HG02938 (cell line): Measurements from ENCODE around the gene SNCG.
"Not testable (repeated sequence)": the region's sequence is repeated elsewhere in the genome, so short reads cannot be mapped to it uniquely, and the experiment has no call there.

ENCODE experiments used
- ATAC-seq: cut with Tn5 transposase; IDR thresholded peaks from one replicate; pipeline ENCODE4 v1.9.1; 2021; ENCODE audit warnings: mild to moderate bottlenecking, moderate library complexity; ENCODE audit not compliant: unreplicated experiment

SNCG gene

DNA sequence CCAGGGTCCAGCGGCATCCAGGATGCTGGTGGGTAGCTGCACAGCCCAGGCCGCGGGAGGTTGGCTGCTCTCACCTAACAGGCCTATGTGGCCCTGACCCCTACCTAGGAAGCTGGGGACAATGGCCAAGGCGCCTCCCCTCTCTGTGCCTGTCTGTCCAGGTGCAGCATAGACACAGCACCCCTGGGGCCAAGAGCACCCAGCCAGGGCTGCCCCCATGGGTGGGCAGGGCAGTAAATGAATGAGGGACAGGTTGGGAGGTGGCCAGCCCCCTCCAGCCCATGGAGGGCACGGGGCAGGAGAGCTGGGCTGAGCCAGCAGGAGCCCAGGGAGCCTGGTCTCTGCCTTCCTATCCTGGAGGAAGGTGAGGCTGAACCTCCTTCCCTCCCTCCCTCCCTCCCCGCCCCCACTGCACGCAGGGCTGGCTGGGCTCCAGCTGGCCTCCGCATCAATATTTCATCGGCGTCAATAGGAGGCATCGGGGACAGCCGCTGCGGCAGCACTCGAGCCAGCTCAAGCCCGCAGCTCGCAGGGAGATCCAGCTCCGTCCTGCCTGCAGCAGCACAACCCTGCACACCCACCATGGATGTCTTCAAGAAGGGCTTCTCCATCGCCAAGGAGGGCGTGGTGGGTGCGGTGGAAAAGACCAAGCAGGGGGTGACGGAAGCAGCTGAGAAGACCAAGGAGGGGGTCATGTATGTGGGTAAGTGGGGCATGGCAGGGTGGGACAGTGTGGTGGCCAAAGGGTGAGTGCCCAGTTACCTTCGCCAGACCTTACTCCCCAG, at the start of gene SNCG:
SNCG (plus strand) TSS at position 484 of the 785 bp plus-strand sequence; CDS start at position 583, 99 bp downstream.
- no peak for ATAC-seq

DNA sequence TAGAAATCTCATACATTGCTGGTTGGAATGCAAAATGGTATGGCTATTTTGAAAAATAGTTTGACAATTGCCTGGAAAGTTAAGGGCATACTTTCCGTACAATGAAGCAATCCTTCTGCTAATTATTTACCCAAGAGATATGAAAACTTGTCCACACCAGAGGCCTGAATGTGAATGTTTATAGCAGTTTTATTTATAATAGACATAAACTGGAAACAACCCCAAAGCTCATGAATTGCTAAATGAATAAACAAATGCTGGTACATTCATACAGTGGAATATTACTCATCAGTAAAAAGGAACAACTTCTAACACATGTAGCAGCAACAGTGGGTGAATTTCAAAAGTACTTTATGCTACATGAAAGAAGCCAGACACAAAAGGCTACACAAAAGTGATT, 43.7 kb upstream of the SNCG start:
- ATAC-seq, result no peak

DNA sequence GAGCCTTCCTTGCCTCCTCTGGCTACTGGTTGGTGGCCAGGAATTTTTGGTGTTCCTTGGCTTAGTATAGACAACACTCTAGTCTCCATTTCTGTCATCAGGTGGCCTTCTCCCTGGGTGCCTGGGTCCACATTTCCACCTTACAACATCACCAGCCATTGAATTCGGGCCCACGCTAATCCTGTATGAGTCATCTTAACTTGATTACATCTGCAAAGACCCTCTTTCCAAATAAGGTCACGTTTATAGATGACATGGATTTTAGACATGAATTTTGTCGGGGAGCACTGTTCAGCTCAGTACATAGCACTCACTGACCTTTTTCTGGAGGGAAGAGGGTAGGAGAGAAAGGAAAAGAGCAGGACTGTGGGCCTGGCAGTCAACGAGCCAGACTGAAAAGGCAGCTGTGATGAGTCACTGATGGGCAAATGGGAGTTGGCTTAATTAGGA, 40.4 kb upstream of the SNCG start:
- no peak for ATAC-seq

DNA sequence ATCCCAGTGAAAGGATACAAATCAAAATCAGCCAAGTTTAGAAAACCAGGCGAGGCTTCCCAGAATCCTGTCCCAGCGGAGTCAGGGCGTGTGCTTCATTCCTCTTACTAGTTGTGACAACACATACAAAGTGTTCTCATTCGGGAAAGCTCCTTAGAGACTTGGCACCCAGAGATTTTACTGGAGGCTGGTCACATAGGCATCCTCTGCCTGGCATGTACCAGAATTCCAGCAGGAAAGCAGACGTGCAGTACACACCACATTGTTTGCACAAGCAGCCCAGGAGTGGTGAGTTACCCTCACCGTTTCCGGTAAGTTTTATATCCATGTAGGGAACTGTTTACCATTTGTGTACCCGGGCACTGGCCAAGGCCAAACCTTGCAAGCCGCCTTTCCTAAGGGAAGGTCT, 35.8 kb upstream of the SNCG start:
- no peak for ATAC-seq

DNA sequence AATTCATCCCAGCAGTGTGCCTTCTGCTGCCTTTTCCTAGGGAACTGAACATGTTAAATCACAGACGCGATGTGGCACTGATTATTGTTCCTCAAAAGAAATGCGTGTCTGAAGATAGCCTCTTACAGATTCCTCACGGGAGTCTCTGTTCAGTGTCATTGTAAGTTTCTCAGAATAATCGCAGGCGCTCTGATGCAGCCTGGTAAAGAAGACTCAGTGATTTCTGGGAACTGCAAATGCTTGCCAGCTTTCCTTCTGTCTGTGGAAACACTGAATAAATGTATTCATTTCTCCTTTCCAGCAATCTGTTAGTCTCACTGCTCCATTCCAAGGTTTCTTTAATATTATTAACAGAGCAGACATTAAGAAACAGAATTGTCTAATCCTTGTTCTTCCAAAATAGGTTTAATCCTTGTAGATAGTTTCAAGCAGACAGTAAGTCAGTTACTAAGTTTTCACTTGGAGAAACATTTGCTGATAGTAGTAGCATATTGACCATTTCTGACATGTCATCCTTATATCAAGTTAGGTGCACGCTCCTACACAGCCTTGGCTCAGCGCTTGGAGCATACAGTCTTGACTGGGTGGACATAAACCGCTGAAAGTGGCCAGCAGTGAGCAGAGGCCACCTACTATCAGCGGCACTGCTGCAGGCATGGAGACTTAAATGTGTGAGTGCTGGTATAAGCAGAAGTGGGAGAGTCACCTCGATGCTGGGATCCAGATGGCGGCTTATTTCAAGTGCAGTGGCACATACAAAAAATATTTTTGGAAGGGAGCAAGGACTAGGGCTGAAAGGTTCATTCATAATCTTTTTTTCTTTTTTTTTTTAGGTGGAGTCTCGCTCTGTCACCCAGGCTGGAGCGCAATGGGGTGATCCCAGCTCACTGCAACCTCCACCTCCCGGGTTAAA, 28.7 kb upstream of the SNCG start:
- ATAC-seq, result no peak

DNA sequence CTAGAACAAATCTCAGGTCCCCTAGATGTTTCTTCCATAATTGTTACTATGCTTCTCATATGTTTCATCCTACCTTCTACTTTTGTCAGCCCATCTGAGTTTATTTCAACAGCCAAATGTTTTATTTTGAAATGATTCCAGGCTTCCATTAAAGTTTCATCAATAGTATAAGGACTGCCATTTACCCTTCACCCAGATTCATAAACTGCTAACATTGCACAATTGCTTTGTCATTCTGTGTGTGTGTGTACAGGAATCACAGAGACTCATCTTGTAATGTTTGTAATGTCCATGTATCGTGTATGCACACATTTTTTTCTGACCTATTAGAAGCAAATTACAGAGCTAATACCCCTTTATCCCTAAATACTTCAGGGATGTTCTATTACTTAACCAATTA, 26.5 kb upstream of the SNCG start:
- ATAC-seq, result no peak

DNA sequence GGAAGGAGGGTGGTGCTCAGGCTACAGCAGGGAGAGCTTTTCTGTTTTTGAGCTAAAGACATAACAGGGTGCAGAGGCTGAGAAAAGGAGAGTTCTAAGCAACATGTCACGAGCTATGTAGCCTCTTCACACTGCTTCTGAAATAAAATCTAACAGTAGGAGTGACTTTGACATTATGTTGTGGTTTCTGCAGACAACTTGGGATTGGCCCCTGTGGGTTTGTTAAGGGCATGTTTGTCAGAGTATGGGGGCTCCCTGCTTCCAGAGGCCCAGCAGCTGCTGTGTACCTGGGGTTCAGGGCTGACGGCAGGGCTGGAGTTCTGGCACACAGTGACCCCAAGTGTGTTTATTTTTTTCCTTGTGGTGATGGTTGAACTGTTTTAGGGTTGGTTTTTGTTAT, 25.7 kb upstream of the SNCG start:
- no peak for ATAC-seq

DNA sequence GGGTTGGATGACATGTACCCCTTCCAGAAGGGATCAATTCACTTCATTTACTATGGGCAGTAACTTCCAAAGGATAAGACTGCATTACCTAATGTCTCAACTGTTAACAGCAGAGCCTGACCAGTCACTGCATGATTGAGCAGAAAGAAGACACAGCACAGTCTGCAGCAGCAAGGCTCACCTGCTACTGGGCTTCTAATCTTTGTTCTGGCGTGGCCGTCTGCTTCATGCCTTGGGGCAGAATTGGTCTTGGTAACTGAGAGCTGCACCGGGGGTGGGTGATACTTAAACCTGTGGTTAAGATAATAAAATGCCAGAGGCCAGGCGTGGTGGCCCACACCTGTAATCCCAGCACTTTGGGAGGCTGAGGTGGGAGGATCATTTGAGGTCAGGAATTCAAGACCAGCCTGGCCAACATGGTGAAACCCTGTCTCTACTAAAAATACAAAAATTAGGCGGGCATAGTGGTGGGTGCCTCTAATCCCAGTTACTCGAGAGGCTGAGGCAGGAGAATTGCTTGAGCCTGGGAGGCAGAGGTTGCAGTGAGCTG, 24.2 kb upstream of the SNCG start:
- ATAC-seq, result not testable (repeated sequence)

DNA sequence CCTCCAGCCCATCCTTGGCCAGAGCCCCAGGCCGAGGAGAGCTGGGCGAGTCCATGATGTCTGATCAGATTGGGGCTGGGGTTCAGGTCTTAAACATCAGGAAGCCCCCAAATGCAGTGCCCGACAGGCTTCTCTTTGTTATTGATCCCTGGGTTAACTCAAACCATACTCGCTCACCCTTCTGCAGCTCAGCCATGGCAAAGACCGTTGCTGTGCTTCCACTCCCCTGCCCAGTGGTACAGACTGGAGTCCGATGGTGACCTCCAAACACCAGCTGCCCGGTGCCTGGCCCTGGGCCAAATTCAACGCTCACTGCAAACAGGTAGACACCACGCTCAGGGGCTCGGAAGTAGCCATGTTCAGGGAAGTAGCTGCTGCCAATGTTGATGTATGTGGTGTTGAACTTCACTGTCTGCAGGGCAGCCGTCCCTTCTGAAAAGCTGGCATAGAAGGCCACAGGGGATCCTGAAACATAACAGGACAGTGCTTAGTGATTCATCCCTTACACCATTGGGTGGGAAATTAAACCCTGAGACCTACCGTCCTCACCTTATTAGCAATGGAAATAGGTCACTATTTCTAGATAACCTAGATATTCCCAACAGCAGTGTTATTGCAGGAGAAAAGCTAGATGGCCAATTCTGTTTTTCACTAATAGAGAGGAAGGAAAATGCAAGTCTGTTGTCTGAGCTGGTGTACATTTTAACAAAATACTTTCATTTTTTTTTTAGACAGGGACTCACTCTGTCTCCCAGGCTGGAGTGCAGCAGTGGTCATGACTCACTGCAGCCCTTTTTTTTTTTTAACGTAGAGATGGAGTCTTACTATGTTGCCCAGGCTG, 21.5 kb upstream of the SNCG start:
- ATAC-seq, result no peak

DNA sequence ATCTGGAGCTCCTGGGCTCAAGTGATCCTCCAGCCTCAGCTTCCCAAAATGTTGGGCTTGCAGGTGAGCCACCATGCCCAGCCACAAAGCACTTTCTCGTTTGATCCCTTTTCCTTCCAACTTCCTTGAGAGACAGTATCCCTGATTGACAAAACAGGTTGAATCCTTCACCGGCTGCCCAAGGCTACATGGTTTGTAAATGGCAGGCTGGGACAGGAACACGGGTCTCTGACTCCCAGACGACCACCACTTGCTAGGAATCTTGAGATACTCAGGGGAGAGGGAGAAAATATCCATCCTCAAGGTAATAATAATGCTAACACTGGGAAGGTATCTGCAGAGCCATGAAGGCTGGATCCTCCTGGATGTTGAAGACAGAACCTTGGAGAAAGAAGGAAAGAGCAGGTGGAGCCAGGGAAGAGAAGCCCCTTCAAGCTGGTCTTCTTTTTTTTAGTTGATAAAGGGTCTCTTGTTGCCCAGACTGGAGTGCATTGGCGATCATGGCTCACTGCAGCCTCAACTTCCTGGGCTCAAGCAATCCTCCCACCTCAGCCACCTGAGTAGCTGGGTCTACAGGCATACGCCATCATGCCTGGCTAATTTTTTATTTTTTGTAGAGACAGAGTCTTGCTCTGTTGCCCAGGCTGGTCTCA, 20.8 kb upstream of the SNCG start:
- no peak for ATAC-seq

DNA sequence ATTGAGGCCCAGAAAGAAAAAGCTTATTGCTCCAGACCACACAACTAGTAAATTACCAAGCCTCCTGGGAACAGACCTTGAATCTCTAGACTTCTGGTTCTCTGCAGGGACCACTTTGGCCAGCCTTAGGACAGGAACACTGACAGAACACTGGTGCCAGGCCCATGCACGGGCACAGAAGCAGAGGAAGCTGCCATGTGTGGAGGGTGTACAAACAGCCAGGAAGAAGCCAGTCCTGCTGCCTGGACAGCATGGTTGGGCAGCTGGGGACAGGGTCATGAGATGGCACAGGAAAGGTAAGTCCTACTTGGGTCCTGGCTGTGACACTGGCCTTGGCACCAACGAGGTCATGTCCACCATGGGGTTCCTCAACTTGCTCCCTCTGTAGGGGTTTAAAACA, 20.1 kb upstream of the SNCG start:
- no peak for ATAC-seq

DNA sequence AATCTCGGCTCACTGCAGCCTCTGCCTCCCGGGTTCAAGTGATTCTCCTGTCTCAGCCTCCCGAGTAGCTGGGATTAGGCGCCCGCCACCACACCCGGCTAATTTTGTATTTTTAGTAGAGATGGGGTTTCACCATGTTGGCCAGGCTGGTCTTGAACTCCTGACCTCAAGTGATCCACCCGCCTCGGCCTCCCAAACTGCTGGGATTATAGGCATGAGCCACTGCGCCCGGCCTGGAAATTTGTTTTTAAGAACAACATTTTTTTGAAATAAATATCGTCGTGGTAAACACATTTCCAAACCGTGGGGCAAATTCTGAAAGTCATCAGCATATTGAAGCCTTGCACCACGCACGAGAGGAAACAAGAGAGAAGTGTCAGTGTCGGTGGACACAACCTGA, 18.3 kb upstream of the SNCG start:
- not testable (repeated sequence) for ATAC-seq

DNA sequence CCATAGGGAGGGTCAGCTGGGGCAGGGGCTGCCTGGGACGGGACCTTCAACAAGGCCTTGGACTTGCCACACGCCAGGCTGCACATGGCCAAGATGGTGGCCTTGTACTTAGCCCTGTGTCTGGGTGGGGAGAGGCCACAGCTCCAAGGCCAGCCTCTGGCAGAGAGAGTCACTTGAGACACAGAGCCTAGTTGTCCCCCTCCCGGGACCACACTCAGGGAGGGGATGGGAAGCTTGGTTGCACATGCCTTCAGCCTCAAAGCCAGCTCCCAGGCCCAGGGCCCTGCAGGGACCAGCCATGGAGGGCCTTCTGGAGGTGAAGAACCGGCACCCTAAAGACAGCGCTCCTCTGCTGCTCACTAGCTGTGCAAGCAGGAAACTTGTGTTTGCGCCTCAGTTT, 17.7 kb upstream of the SNCG start:
- no peak for ATAC-seq

DNA sequence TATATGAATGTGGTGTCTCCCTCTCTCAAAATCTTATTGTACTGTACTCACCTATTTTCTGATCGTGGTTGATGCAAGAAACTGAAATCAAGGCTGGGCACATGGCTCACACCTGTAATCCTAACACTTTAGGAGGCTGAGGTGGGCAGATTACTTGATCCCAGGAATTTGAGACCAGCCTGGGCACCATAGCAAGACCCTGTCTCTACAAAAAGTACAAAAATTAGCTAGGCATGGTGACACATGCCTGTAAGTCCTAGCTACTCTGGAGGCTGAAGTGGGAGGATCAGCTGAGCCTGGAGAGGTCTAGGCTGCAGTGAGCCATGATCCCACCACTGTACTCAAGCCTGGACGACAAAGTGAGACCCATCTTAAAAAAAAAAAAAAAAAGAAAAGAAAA, 17.0 kb upstream of the SNCG start:
- no peak for ATAC-seq

DNA sequence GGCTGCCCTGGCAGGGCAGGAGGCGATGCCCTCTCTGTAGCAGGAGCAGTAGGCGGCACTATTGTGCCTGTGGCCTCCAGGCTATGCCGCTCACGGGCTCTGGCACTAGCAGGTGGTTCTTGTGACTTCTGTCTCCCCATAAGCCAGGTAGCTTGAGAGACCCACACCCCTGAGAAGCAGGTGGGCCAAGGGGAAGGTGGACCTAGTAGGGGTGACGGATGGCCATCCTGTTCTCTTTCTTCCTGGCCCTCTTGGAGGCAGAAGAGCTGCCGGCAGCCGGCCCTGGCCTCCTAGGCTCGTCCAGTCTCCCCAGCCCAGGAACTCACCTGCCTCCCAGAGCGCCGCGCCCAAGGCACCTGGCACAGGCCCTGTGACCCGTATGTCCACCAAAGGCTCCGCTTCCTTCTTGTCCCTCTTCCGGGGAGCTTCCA, 16.4 kb upstream of the SNCG start:
- ATAC-seq, result no peak

DNA sequence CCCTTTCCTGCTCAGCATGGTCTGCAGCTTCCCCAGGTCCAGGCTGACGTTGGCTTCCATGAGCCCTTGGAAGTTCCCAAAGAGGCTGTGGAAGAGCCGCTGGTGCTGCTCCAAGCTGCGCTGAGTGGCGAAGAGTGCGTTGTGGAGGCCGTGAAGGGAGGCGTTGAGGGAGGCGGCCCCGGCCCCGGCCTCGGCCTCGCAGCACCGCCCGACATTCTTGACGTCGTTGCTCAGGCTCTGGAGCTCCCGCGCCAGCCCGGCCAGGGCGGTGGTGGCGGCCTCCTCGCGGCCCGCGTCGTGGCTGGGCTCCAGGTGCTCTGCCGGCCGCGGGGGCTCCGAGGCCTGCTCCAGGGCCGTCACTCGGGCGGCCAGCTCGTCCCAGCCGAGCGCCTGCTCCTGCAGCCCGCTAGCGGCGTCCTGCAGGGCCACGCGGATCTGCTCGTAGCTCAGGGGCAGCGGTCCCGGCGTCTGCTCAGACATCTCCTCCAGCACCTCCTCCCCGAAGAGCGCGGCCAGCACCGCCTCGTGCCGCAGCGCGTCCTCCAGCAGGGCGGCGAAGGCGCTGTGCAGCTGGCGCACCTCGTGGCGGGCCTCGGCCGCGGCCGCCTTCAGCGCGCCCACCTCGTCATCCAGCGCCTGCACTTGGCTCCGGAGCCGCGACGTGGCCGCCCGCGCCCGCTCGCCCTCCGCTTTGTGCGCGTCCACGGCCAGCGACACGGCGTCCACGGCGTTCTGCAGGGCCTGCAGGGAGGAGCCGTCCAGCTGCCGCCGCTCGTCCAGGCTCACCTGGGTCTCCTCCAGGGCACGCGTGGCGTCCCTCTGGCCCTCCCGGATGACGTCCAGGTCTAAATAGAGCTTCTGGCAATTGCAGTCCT, 15.7 kb upstream of the SNCG start:
- no peak for ATAC-seq

DNA sequence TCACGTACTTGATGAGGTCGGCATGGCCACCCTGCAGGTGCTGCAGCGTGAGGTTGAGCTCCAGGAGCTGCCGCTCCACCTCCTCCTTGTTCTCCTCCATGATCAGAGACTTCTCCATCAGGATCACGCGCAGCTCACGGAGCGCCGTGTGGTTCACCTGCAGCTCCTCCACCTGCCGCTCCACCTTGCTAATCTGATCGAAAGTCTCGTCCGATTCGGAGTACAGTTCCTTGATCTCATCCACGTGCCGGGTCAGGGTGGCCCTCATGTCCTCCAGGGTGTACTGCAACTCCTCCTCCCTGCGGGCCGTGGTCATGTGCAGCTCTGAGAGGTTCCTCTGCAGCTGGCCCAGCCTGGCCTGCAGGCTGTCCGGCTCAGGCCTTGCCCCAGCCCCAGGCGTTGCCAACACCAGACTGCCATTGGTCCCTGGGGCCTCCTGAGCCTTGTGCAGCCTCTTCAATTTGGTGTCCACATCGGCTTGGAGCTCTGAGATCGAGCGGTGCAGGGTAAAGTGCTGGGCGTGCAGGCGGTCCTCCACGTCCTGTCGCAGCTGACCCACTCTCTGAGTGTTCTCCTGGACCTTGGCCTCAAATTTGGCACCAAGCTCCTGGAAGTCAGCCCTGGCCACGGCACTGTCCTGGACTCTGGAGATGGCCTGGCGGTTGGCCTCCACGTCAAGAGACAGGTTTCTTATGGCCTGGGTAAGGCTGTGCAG, 14.9 kb upstream of the SNCG start:
- ATAC-seq, result no peak

DNA sequence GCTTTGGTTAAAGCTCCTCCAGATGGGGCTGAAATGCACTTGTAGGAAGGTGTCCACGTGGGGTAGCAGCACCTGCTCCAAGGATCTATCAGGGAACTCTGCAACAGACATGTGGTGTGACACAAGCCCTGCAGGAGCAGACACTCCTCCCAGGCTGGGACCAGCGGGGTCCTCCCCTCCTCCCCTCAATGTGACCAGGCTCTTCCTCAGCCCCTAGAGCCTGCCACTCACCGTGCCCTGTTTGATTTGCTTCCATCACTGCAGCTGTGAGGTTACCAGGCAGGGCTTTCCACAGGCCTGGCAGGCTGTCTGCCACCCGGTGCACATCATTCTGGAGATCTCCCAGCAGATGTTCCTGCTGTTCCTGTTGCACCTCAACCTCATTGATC, 14.4 kb upstream of the SNCG start:
- no peak for ATAC-seq

DNA sequence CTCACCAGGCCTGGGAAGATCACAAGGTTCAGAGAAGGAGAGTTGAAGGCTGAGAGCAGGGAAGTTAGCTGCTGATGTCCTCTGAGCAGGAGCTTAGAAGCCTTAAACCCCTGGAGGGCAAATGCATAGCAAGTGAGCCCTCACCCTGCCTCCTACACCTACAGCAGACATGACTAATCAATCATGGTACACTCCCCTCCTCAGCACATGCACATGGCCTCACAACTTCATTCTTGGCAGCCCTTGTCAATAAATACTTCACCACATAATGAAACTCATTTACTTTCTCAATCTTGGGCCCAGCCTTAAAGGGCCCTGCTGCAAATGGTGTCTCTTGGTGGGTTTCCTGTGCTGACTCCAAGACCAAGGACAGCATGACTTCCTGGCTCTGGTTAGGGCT, 13.9 kb upstream of the SNCG start:
- no peak for ATAC-seq
